Measurements from ENCODE around the gene SLA2. TPM values are rescaled to one million over a fixed set of nuclear protein-coding genes. Genes with fewer than 3 reads are reported as not detected.

The SLA2 gene
- total RNA-seq, 1 donor from 2014 or later: not detected

DNA sequence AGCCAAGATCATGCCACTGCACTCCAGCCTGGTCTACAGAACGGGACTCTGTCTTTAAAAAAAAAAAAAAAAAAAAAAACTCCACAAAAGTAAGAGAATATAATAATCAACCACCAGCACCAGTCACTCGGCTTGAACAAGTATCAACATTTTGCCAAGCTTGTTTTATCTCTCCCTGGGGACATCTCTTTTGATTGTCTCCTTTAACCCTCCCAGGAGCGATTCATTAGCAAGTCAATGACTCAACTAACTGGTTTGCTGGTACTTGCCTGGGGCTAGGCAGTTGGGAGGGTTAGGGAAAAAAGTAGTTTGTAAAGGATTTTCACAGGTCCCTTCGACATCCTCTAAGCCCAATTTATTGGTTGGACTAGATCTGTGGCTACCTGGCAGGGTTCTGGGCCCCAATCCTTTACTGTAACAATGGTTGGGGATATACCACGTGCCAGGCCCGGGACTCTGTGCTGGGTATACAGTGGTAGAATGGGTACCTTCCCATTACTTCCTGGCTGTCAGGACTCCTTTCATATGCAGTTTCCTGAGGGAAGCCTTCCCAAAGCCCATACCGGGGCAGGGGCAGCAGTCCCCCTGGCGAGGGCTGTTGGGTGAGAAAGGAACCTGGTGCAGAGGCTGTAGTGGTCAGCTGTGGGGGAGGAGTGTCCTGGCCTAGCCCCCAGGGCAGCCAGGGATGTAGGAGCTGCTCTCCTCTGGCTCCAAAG lies 60.4 kb downstream of the SLA2 start:
- no peak overlapping the region for H3K4me3 ChIP-seq (ENCODE audit: low read depth, low read length)
- TF ChIP-seq, protein P1, sequence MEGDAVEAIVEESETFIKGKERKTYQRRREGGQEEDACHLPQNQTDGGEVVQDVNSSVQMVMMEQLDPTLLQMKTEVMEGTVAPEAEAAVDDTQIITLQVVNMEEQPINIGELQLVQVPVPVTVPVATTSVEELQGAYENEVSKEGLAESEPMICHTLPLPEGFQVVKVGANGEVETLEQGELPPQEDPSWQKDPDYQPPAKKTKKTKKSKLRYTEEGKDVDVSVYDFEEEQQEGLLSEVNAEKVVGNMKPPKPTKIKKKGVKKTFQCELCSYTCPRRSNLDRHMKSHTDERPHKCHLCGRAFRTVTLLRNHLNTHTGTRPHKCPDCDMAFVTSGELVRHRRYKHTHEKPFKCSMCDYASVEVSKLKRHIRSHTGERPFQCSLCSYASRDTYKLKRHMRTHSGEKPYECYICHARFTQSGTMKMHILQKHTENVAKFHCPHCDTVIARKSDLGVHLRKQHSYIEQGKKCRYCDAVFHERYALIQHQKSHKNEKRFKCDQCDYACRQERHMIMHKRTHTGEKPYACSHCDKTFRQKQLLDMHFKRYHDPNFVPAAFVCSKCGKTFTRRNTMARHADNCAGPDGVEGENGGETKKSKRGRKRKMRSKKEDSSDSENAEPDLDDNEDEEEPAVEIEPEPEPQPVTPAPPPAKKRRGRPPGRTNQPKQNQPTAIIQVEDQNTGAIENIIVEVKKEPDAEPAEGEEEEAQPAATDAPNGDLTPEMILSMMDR (conservative IDR thresholded peaks at IDR 0.05; ENCODE audit: low read depth, low read length): no peak
- no peak for DNase-seq (ENCODE audit: low read depth)

DNA sequence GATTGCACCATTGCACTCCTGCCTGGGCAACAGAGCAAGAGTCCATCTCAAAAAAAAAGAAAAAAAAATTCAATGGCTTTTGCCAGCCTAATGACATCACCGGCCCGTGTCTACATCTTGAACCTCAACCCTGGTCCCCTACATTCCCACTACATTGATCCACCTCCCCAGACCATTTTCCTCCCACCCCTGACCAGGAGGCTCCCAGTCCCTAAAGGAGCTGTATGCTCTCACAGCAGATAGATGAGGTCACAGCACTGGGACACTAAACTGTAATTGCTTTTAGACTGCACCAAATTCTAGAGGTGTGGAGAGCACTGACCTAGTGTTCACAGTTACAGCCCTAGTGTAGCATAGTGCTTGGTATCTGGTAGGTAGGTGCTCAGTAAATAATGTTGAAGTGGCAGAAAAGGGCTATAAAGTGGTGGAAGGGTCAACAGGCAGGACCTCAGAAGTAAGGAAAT lies 61.9 kb downstream of the SLA2 start:
- TF ChIP-seq, protein P1 (conservative IDR thresholded peaks at IDR 0.05; ENCODE audit: low read depth, low read length): no peak
- no peak overlapping the region for H3K4me3 ChIP-seq (ENCODE audit: low read depth, low read length)
- DNase-seq (ENCODE audit: low read depth): no peak

DNA sequence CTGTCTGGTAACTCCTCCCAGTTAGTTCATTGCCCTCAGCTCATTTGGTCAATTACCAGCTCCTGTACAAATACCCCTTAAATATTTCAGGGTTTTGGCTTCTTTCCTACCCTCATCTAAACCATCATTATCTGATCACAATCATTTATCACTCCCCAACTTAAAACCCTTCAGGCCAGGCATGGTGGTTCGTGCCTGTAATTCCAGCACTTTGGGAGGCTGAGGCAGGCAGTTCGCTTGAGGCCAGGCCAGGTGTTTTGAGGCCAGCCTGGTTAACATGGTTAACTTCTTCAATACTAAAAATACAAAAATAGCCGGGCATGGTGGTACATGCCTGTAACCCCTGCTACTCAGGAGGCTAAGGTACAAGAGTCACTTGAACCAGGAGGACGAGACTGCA lies 63.2 kb downstream of the SLA2 start:
- TF ChIP-seq, protein P1 (conservative IDR thresholded peaks at IDR 0.05; ENCODE audit: low read depth, low read length): no peak
- DNase-seq (ENCODE audit: low read depth): no peak

DNA sequence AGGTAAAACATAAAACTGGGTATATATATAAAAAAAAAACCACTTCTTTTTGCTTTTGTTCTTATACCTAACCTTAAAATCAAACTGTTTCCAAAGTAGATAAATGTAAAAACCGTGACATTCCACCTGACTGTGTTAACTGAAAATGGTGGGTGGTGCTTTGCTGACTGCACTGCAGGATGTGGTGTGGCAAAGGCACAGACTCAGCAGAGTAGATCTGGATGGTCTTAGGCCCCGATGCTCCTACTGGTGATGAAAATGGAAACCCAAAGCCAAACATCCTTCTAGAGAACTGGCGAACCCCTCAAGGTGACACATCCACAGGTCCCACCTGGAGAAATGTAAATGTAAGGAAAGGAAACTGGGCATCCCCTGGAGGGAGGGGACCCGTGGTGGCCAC lies 63.7 kb downstream of the SLA2 start:
- H3K4me3 ChIP-seq (ENCODE audit: low read depth, low read length): no peak overlapping the region
- no peak for DNase-seq (ENCODE audit: low read depth)
- TF ChIP-seq, protein P1 (conservative IDR thresholded peaks at IDR 0.05; ENCODE audit: low read depth, low read length): no peak

More for the DNA sequence above, 63.2 kb downstream of the SLA2 start:
- no peak overlapping the region for H3K4me3 ChIP-seq (ENCODE audit: low read depth, low read length)

DNA sequence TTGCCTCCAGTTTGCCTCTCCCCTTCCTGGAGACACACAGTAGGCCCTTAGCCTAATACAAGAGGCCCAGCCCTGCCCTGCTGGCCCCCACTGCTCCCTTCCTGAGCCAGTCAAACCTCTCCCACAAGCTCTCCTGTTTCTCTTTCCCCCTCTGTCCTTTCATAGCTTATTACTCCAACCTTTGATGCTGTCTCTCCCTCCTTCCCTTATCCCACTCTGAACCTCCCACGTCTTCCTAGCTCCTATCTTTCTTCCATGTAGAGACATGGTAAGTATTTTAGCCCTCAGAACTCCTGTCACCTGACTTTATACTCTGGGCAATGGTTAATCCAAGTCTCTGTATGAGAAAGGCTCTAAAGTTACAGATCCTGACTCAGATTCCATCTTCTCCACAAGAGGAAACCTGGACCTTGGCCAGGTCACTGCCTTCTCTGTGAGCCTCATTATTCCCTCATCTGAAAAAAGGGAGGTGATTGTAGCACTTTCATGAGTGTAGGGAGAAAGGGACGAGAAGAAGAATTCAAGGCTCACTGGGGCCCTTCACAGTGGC lies 65.9 kb downstream of the SLA2 start:
- TF ChIP-seq, protein P1 (conservative IDR thresholded peaks at IDR 0.05; ENCODE audit: low read depth, low read length): no peak

DNA sequence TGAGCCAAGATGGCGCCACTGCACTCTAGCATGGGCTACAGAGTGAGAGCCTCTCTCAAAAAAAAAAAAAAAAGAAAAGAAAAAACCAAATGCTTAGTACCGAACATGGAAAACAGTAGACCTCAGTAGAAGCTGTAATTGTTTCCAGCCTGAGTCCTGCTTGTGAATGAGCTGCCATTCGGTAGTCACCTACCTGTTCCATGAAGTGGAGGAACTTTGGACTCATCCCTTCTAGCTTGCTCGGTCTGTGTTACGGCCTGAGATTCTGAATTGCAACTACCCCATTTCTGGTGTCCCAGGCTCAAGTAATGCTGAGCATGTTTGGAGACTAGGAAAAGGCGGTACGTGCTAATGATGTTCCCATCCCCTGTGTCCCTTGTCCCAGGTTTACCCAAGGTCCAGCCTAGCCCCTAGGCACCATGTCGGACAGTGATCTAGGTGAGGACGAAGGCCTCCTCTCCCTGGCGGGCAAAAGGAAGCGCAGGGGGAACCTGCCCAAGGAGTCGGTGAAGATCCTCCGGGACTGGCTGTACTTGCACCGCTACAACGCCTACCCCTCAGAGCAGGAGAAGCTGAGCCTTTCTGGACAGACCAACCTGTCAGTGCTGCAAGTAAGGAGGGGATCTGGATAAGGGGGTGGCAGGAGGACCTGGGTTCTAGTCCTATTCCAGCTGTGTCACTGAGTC lies 67.5 kb downstream of the SLA2 start:
- no peak for DNase-seq (ENCODE audit: low read depth)
- no peak overlapping the region for H3K4me3 ChIP-seq (ENCODE audit: low read depth, low read length)
- TF ChIP-seq, protein P1 (conservative IDR thresholded peaks at IDR 0.05; ENCODE audit: low read depth, low read length): no peak

More for the DNA sequence above, 65.9 kb downstream of the SLA2 start:
- DNase-seq (ENCODE audit: low read depth): peak; percentile 75
- no peak overlapping the region for H3K4me3 ChIP-seq (ENCODE audit: low read depth, low read length)
